Activated CD4-positive, alpha-beta T cell treated with anti-CD3 and anti-CD28 coated beads for 4 hours (primary cell): ENCODE measurements around the gene CAPN10.
"Not testable (repeated sequence)": the region's sequence is repeated elsewhere in the genome, so short reads cannot be mapped to it uniquely, and the experiment has no call there.

Experiments used
- DNase-seq, 2 donors: peaks; one replicate each; pipeline ENCODE4 v3.0.0-alpha.2; 2020

Gene CAPN10

GRCh38 chr2:240586198-240586918 is at the start of gene CAPN10:
Gene CAPN10 (plus strand): TSS chr2:240586734. CDS start chr2:240586912, 178 bp downstream.
- peak; percentile 94 to 96 for DNase-seq

- DNase-seq: no peak
Observed at GRCh38 chr2:240538031-240538780, 48.3 kb upstream of the CAPN10 start.

- not testable (repeated sequence) for DNase-seq
Observed at GRCh38 chr2:240539101-240539500, 47.4 kb upstream of the CAPN10 start.

GRCh38 chr2:240539906-240540305 is 46.6 kb upstream of the CAPN10 start:
- no peak for DNase-seq

- no peak for DNase-seq
Observed at GRCh38 chr2:240551288-240551687, 35.2 kb upstream of the CAPN10 start.

GRCh38 chr2:240551811-240552210 is 34.7 kb upstream of the CAPN10 start:
- no peak for DNase-seq

GRCh38 chr2:240553956-240554480 is 32.5 kb upstream of the CAPN10 start:
- DNase-seq: no peak

- DNase-seq: no peak
Observed at GRCh38 chr2:240554767-240555493, 31.6 kb upstream of the CAPN10 start.

- no peak for DNase-seq
Observed at GRCh38 chr2:240555541-240556250, 30.8 kb upstream of the CAPN10 start.

- DNase-seq: peak; percentile 70 to 76
Observed at GRCh38 chr2:240556553-240557100, 29.9 kb upstream of the CAPN10 start.

- no peak for DNase-seq
Observed at GRCh38 chr2:240557101-240557751, 29.3 kb upstream of the CAPN10 start.

GRCh38 chr2:240557808-240558207 is 28.7 kb upstream of the CAPN10 start, which contains the start of gene ANKMY1:
Gene ANKMY1 (minus strand): TSS chr2:240557988. CDS start chr2:240557335, 653 bp downstream.
- DNase-seq: peak; percentile 69

GRCh38 chr2:240558236-240558761 is 28.2 kb upstream of the CAPN10 start:
- no peak for DNase-seq

- DNase-seq: no peak
Observed at GRCh38 chr2:240559286-240559685, 27.2 kb upstream of the CAPN10 start.

- peak; percentile 84 to 88 for DNase-seq
Observed at GRCh38 chr2:240560084-240560479, 26.5 kb upstream of the CAPN10 start, which contains the start of gene DUSP28. Gene DUSP28 (plus strand): TSS chr2:240560357. CDS start chr2:240560685, 328 bp downstream.

- DNase-seq: peak; percentile 100
Observed at GRCh38 chr2:240560480-240561324, 25.8 kb upstream of the CAPN10 start.

- no peak for DNase-seq
Observed at GRCh38 chr2:240561325-240561971, 25.1 kb upstream of the CAPN10 start.

GRCh38 chr2:240563231-240563630 is 23.3 kb upstream of the CAPN10 start:
- DNase-seq: not testable (repeated sequence)

GRCh38 chr2:240563951-240564560 is 22.5 kb upstream of the CAPN10 start:
- no peak for DNase-seq
